ENCODE measurements around the gene ABLIM1.

The ABLIM1 gene

DNA sequence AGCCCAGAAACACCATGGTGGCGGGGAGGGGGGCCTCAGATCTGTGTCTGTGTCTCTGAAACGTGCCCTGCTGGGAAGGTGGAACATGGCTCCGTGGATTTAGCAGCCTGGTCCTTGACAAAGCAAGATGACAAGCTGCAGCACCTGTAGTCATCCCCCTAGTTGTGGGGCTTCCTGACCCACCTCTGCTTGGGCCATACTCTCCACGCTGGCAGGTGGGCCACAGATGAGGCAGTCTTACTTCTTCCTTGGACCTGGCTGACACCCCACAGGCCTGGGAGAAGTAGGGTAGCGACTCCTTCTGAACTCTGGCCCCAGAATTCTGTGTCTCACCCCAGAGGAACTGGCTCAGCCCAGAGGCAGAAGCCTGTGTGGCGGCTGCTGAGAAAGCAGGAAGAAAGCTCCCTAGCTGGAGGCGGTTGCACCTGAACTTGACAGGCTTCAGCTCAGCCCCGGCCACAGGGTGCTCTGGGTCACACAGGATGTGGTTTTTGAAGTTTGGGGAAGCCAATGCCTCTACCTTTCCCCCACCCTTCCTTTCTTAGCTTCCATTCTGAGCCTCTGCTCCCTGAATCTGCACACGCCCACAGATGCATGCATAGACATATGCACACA, 113.9 kb downstream of the ABLIM1 start:
- TF ChIP-seq, protein P1, sequence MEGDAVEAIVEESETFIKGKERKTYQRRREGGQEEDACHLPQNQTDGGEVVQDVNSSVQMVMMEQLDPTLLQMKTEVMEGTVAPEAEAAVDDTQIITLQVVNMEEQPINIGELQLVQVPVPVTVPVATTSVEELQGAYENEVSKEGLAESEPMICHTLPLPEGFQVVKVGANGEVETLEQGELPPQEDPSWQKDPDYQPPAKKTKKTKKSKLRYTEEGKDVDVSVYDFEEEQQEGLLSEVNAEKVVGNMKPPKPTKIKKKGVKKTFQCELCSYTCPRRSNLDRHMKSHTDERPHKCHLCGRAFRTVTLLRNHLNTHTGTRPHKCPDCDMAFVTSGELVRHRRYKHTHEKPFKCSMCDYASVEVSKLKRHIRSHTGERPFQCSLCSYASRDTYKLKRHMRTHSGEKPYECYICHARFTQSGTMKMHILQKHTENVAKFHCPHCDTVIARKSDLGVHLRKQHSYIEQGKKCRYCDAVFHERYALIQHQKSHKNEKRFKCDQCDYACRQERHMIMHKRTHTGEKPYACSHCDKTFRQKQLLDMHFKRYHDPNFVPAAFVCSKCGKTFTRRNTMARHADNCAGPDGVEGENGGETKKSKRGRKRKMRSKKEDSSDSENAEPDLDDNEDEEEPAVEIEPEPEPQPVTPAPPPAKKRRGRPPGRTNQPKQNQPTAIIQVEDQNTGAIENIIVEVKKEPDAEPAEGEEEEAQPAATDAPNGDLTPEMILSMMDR (IDR thresholded peaks at IDR 0.05; ENCODE audit: low read length, missing control alignments): no peak
- DNase-seq (ENCODE audit: low read depth): no peak
- no peak overlapping the region for H3K4me3 ChIP-seq (replicated peaks; ENCODE audit: low read depth, low read length)

DNA sequence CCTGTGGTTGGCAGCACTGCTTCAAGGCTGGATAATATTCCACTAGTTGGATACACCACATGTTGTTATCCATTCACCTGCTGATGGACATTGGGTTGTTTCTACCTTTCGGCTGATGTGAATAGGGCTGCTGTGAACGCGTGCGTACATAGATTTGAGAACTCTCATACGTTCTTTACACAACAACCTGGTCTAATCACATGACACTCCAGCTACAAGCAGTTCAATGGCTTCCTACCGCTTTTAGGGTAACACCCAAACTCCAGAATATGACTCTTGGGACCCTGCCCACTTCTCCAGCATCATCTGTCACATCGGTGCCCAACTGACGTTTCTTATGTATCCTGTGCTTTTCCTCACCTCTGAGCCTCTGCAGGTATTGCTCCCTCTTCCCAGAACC, 114.6 kb downstream of the ABLIM1 start:
- H3K4me3 ChIP-seq (replicated peaks; ENCODE audit: low read depth, low read length): no peak overlapping the region
- TF ChIP-seq, protein P1 (IDR thresholded peaks at IDR 0.05; ENCODE audit: low read length, missing control alignments): no peak
- no peak for DNase-seq (ENCODE audit: low read depth)

DNA sequence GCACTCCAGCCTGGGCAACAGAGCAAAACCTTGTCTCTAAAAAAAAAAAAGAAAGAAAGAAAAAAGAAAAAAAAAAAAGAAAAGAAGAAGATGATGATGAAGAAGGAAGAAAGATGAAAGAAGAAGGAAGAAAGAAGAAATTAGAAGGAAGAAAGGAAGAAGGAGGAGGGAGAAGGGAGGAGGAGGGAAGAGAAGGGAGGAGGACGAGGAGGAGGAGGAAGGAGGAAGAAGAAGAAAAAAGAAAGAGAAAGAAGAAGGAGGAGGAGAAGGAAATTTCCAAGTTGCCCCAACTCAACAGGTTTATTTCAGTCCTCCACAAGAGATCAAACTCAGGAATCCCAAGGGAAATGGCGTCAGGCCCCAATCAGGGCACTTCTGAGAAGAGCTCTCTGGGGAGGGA, 115.7 kb downstream of the ABLIM1 start:
- no peak overlapping the region for H3K4me3 ChIP-seq (replicated peaks; ENCODE audit: low read depth, low read length)
- DNase-seq (ENCODE audit: low read depth): no peak
- TF ChIP-seq, protein P1 (IDR thresholded peaks at IDR 0.05; ENCODE audit: low read length, missing control alignments): no peak

DNA sequence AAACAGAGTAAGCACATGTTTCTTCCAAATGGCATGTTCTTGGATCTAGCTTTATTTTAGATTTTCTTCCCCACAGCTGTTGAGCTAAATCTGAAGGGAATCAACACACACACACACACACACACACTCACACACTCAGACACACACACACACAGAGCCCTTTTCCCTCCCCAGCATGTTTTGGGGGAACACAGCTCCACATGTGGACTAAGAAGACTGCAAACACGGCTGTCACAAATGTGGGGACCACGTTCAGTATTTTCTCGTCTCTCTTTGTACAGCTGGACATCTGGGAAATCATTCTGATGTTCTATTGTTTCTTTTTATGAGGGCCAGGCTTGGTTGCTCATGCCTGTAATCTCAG, 116.3 kb downstream of the ABLIM1 start:
- TF ChIP-seq, protein P1 (IDR thresholded peaks at IDR 0.05; ENCODE audit: low read length, missing control alignments): no peak

DNA sequence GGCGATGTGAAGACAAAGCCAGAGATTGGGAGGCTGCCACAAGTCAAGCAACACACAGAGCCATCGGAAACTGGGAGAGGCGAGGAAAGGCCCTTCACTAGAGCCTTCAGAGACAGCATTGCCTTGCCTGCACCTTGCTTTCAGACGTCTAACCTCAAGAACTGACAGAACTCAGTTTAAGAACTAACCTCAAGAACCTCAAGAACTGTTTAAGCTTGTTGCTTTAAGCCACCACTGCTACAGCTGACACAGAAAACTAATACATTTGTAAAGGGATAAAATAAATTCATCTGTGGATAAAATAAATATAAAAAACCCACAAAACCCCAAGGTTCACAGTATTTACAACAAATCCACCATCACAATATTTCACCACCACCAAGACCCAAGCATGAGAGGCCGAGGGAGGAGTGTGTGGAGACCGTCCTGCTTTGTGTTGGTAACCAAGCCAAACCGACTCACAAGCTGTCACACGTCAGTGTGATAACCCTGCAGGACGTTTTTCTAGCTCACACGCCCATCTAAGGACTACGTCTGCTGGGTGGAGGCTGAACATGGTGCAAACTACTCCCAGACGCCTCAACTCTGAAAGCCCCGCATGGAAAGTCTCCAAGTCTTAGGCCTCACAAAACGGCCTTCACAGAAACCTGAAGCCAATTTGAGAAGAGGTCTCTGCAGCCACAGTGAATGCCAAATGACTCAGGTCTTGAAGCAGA, 116.8 kb downstream of the ABLIM1 start:
- TF ChIP-seq, protein P1 (IDR thresholded peaks at IDR 0.05; ENCODE audit: low read length, missing control alignments): no peak
- DNase-seq (ENCODE audit: low read depth): peak; percentile 87
- H3K4me3 ChIP-seq (replicated peaks; ENCODE audit: low read depth, low read length): no peak overlapping the region

More for the DNA sequence above, 116.3 kb downstream of the ABLIM1 start:
- no peak overlapping the region for H3K4me3 ChIP-seq (replicated peaks; ENCODE audit: low read depth, low read length)
- DNase-seq (ENCODE audit: low read depth): no peak

DNA sequence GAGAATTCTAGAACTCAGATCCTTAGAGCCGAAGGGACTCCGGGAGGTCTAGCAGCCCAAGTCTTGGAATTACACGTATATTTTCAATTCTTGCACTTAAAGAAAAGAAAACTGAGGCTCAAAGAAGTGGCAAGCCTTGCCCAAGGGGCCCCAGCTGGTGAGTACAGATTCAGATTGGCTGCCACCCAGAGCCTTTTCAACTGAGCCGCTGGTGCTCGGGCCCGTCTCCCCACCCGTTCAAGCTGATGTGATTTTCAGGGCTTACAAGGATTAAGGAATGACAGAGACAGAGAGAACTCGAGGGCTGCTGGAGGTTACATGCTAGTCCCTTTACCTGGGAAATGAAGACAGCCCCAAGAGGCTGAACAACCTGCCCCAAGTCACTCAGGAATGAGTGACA, 117.8 kb downstream of the ABLIM1 start:
- DNase-seq (ENCODE audit: low read depth): no peak
- TF ChIP-seq, protein P1 (IDR thresholded peaks at IDR 0.05; ENCODE audit: low read length, missing control alignments): no peak
- H3K4me3 ChIP-seq (replicated peaks; ENCODE audit: low read depth, low read length): no peak overlapping the region

DNA sequence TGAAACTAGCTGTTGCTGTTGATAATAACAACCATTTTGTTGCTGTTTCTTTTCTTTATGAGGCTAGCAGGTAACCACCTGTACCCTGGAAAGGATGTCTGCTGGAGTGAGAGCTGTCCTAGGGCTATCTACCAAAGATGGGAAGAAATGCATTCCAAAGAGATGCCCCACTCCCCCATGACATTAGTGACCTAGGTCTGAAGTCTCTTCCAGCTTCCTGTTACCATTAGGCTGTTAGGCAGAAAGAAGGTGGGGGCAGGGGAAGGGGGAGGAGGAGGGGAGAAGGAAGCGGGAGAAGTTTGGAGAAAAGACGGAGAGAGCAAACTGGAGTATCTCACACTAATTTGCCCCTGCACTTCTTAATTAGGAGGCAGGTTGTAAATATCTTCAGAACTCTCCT, 118.5 kb downstream of the ABLIM1 start:
- TF ChIP-seq, protein P1 (IDR thresholded peaks at IDR 0.05; ENCODE audit: low read length, missing control alignments): no peak
- no peak overlapping the region for H3K4me3 ChIP-seq (replicated peaks; ENCODE audit: low read depth, low read length)
- no peak for DNase-seq (ENCODE audit: low read depth)

Measured in fibroblast of pulmonary artery (primary cell).